ENCODE measurements around the gene ATG13. TPM values are rescaled to one million over a fixed set of nuclear protein-coding genes. Genes with fewer than 3 reads are reported as not detected.
A peak's percentile ranks its signal among the peaks of the same experiment; 100 is the strongest.
"Not testable (repeated sequence)": the region's sequence is repeated elsewhere in the genome, so short reads cannot be mapped to it uniquely, and the experiment has no call there.

ATG13 gene
- total RNA-seq, 1 experiment from 2014 or later: 63.5 TPM

DNA sequence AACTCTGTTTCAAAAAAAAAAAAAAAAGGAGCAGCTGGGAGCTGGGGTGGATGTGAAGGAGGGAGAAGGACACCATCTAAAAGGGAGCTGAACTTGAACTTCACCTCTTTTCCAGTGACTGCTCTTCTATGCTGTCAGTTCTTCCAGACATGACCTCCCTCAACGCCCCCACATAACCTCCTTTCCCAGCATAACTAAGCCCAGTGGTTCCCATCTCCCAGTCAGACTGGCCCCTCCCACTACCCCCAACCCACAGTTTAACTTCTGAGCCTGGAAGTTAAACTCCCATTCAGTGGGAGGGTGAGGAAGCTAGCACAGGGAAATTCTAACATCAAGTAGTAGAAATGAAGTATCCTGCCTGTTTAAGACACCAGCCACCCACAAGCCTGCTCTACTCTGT is 81.2 kb downstream of the ATG13 start:
- H3K4me3 ChIP-seq (ENCODE audit: insufficient read depth, low read depth, low read length): no peak overlapping the region
- peaks cover 12% of the 10 kb centered on the region for H3K36me3 ChIP-seq (replicated peaks; ENCODE audit: control insufficient read depth, insufficient read depth, low read length)
- DNase-seq: no peak
- no peaks in the 10 kb centered on the region for H3K27me3 ChIP-seq (ENCODE audit: control insufficient read depth, insufficient read depth, low read length)

GRCh38 chr11:46700241-46701077 is 83.1 kb downstream of the ATG13 start, which contains the start of the genes ARHGAP1 and ZNF408:
Gene ARHGAP1, minus strand, starts transcription at chr11:46700619. Its CDS starts 4,512 bp downstream, at chr11:46696107.
Gene ZNF408, plus strand, starts transcription at chr11:46701031. Its CDS starts 17 bp downstream, at chr11:46701048.
- Histone ChIP-seq H3K4me3 (ENCODE audit: insufficient read depth, low read depth, low read length) (peak within 1 kb of the TSS; percentile 80), H3K36me3 (replicated peaks; ENCODE audit: control insufficient read depth, insufficient read depth, low read length) (peaks cover 19% of the 10 kb centered on the region), H3K27me3 (ENCODE audit: control insufficient read depth, insufficient read depth, low read length) (no peaks in the 10 kb centered on the region)
- DNase-seq: peak; percentile 97

GRCh38 chr11:46701078-46701654 is 83.8 kb downstream of the ATG13 start:
- DNase-seq: peak; percentile 58
- H3K4me3 ChIP-seq (ENCODE audit: insufficient read depth, low read depth, low read length): peak overlapping the region; percentile 80
- H3K27me3 ChIP-seq (ENCODE audit: control insufficient read depth, insufficient read depth, low read length): no peaks in the 10 kb centered on the region
- H3K36me3 ChIP-seq (replicated peaks; ENCODE audit: control insufficient read depth, insufficient read depth, low read length): peaks cover 24% of the 10 kb centered on the region

DNA sequence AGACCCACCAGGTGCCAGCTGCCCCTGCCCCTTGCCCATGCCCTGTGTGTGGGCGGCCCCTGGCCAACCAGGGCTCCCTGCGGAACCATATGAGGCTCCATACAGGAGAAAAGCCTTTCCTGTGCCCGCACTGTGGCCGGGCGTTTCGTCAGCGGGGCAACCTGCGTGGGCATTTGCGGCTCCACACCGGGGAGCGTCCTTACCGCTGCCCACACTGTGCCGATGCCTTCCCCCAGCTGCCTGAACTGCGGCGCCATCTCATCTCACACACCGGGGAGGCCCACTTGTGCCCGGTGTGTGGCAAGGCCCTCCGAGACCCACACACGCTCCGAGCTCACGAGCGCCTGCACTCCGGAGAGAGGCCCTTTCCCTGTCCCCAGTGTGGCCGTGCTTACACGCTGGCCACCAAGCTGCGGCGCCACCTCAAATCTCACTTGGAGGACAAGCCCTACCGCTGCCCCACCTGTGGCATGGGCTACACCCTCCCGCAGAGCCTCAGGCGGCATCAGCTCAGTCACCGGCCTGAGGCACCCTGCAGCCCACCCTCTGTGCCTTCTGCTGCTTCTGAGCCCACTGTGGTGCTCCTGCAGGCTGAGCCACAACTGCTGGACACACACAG is 87.8 kb downstream of the ATG13 start:
- Histone ChIP-seq H3K4me3 (ENCODE audit: insufficient read depth, low read depth, low read length) (no peak overlapping the region), H3K36me3 (replicated peaks; ENCODE audit: control insufficient read depth, insufficient read depth, low read length) (peaks cover 24% of the 10 kb centered on the region), H3K27me3 (ENCODE audit: control insufficient read depth, insufficient read depth, low read length) (no peaks in the 10 kb centered on the region)
- no peak for DNase-seq

DNA sequence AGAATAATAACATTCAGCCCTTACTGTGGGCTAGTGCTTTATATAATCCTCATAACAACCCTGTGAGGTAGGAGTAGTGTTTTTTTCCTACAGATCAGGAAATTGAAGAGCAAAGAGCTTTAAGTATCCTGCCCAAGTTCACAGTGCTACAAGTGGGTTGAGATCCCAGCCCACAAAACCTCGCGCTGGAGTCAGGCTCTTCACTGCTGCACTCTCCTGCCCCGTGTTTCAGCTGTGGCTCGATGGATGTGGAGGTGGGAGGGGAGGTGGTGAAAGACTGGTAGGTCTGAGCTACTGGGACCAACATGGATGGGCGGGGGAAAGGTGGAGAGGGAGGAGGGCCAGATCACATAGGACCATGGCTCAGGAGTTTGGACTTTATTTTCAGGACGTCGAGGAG is 89.5 kb downstream of the ATG13 start:
- no peak for DNase-seq
- no peaks in the 10 kb centered on the region for H3K27me3 ChIP-seq (ENCODE audit: control insufficient read depth, insufficient read depth, low read length)
- peaks cover 24% of the 10 kb centered on the region for H3K36me3 ChIP-seq (replicated peaks; ENCODE audit: control insufficient read depth, insufficient read depth, low read length)
- no peak overlapping the region for H3K4me3 ChIP-seq (ENCODE audit: insufficient read depth, low read depth, low read length)

- H3K36me3 ChIP-seq (replicated peaks; ENCODE audit: control insufficient read depth, insufficient read depth, low read length); H3K4me3 ChIP-seq (ENCODE audit: insufficient read depth, low read depth, low read length); H3K27me3 ChIP-seq (ENCODE audit: control insufficient read depth, insufficient read depth, low read length); DNase-seq: not testable (repeated sequence)
Observed at GRCh38 chr11:46709351-46709750, 92.0 kb downstream of the ATG13 start.

- no peak for DNase-seq
- Histone ChIP-seq H3K27me3 (ENCODE audit: control insufficient read depth, insufficient read depth, low read length) (no peaks in the 10 kb centered on the region), H3K36me3 (replicated peaks; ENCODE audit: control insufficient read depth, insufficient read depth, low read length) (peaks cover 1% of the 10 kb centered on the region), H3K4me3 (ENCODE audit: insufficient read depth, low read depth, low read length) (no peak overlapping the region)
Observed at GRCh38 chr11:46710821-46711269, 93.5 kb downstream of the ATG13 start.

DNA sequence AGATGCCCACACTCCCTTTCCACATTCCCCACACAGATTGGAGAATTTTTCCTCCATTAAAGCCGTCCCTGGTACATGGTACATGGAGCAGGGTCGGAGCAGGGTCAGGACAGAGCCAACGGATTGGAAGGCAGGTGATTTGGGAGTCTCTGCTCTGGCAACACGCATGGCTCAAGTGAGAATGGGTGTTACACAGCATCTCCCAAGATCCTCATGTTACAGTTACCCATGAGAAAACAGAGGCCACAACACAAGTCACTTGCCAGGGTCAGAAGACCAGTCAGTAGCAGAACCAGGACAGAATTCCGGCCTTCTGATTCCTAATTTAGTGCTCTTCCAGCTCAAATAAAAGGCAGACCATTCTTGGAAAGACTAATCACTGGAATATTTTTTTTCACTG is 94.0 kb downstream of the ATG13 start:
- Histone ChIP-seq H3K27me3 (ENCODE audit: control insufficient read depth, insufficient read depth, low read length) (no peaks in the 10 kb centered on the region), H3K4me3 (ENCODE audit: insufficient read depth, low read depth, low read length) (no peak overlapping the region), H3K36me3 (replicated peaks; ENCODE audit: control insufficient read depth, insufficient read depth, low read length) (no peaks in the 10 kb centered on the region)
- DNase-seq: no peak

DNA sequence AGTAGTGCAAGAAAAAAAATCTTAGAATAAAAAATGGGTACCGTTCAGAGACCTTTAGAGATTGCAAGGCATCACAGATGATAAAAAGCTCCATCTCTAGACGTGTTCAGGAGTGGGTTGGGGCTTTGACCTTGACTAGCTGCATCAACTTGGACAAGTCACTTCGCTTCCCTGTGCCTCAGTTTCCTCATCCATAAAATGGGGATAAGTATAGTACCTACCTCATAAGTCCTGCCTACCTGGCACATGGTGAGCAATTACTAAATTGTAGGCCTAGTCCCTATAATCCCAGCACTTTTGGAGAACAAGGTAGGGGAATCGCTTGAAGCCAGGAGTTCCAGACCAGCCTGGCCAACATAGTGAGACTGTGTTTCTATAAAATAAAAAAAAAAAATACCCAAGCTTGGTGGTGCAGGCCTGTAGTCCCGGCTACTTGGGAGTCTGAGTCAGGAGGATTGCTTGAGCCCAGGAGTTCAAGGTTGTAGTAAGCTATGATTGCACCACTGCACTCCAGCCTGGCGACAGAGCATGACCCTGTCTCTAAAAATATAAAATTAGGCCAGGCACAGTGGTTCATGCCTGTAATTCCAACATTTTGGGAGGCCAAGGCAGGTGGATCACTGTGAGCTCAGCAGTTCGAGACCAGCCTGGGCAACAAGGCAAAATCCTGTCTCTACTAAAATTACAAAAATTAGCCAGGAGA is 95.7 kb downstream of the ATG13 start:
- Histone ChIP-seq H3K36me3 (replicated peaks; ENCODE audit: control insufficient read depth, insufficient read depth, low read length) (no peaks in the 10 kb centered on the region), H3K4me3 (ENCODE audit: insufficient read depth, low read depth, low read length) (no peak overlapping the region), H3K27me3 (ENCODE audit: control insufficient read depth, insufficient read depth, low read length) (no peaks in the 10 kb centered on the region)
- no peak for DNase-seq

GRCh38 chr11:46717825-46718154 is 100.4 kb downstream of the ATG13 start:
- H3K36me3 ChIP-seq (replicated peaks; ENCODE audit: control insufficient read depth, insufficient read depth, low read length); H3K4me3 ChIP-seq (ENCODE audit: insufficient read depth, low read depth, low read length); DNase-seq; H3K27me3 ChIP-seq (ENCODE audit: control insufficient read depth, insufficient read depth, low read length): not testable (repeated sequence)

DNA sequence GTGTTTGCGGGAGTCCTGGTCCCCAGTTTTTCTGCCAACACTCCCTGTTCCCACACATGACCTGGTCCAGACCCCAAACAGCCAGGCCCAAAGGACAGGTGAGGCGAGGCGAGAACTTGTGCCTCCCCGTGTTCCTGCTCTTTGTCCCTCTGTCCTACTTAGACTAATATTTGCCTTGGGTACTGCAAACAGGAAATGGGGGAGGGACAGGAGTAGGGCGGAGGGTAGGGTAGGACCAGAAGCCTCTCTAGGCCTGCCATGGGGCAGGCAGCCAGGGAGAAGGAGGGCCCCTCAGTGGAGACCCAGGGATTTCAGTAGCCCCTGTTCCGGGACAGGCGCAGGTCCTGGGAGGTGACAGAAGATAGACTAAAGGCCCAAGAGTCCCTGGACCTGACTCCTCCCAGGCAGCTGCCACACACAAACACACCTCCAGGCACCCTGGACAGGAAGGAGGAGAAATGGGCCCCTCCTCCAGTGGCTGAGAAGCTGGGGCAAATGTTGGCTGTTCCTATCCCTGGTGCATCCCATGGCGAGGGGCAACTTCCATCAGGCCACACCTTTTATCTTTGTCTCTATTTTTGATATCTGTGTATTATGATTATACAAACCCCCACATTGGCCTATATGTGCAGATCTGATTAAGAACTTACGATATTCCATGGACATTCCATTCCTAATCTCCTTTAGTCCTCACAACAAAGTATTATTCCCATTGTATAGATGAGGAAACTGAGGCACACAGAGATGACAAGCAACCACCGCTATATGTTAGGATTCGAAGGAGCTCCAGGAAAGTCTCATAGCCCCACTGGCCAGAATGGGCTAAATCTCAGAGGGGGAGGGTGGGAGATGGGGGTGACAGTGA is 101.0 kb downstream of the ATG13 start:
- Histone ChIP-seq H3K27me3 (ENCODE audit: control insufficient read depth, insufficient read depth, low read length) (no peaks in the 10 kb centered on the region), H3K4me3 (ENCODE audit: insufficient read depth, low read depth, low read length) (no peak overlapping the region), H3K36me3 (replicated peaks; ENCODE audit: control insufficient read depth, insufficient read depth, low read length) (no peaks in the 10 kb centered on the region)
- DNase-seq: peak; percentile 47

DNA sequence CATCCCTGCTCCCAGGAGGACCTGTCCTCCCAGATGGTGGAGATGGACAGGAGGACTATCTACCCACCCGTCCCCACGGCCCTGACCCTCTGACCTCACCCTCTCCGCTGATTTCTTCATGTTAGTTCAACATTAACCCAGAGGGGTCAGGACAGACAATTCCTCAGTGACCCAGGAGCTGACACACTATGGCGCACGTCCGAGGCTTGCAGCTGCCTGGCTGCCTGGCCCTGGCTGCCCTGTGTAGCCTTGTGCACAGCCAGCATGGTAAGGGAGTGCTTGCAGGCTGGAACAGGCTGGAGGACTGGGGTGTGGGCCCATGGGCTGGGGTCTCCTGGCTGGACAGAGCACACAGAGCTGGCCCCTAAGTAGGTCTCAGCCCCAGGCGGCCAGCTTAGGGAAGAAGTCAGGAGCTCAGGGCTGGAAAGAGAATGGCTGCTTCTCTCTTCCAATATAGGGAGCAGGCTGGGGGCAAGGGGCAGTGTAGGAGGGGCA is 101.7 kb downstream of the ATG13 start, which contains the start of gene F2:
TSS of gene F2 (plus strand) at position 166 of the 495 bp plus-strand sequence. CDS start at position 189, 23 bp downstream.
- Histone ChIP-seq H3K36me3 (replicated peaks; ENCODE audit: control insufficient read depth, insufficient read depth, low read length) (no peaks in the 10 kb centered on the region), H3K4me3 (ENCODE audit: insufficient read depth, low read depth, low read length) (no peak within 1 kb of the TSS), H3K27me3 (ENCODE audit: control insufficient read depth, insufficient read depth, low read length) (no peaks in the 10 kb centered on the region)
- DNase-seq: peak; percentile 36

- peak; percentile 31 for DNase-seq
- Histone ChIP-seq H3K36me3 (replicated peaks; ENCODE audit: control insufficient read depth, insufficient read depth, low read length) (no peaks in the 10 kb centered on the region), H3K27me3 (ENCODE audit: control insufficient read depth, insufficient read depth, low read length) (no peaks in the 10 kb centered on the region), H3K4me3 (ENCODE audit: insufficient read depth, low read depth, low read length) (no peak overlapping the region)
Observed at GRCh38 chr11:46719543-46720218, 102.3 kb downstream of the ATG13 start.

Data from H7 (cell line).